ENCODE results near the gene TRIM67. TPM values are rescaled to one million over a fixed set of nuclear protein-coding genes. Genes with fewer than 3 reads are reported as not detected.

The TRIM67 gene
- total RNA-seq, 1 donor from 2014 or later, result not detected

DNA sequence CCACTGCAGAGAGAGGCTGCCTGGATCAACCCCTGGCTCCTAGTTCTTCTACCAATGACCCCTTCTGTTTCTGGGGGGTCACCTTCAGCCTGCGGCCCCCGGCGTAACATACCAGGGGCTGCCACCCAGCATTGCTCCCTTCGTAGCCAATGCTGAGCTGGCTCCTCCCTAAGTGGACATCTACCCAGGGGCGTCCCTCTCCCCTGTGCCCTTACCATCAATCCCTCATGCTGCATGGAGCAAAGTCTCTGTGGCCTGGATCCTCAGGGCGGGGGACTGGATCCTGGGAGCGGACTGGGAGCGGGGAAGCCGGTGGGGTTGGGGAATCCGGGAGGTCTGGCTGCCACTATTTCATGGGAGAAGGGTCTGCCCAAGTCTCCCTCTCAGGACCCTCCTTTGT is 28.6 kb downstream of the TRIM67 start:
- TF ChIP-seq, protein P1, sequence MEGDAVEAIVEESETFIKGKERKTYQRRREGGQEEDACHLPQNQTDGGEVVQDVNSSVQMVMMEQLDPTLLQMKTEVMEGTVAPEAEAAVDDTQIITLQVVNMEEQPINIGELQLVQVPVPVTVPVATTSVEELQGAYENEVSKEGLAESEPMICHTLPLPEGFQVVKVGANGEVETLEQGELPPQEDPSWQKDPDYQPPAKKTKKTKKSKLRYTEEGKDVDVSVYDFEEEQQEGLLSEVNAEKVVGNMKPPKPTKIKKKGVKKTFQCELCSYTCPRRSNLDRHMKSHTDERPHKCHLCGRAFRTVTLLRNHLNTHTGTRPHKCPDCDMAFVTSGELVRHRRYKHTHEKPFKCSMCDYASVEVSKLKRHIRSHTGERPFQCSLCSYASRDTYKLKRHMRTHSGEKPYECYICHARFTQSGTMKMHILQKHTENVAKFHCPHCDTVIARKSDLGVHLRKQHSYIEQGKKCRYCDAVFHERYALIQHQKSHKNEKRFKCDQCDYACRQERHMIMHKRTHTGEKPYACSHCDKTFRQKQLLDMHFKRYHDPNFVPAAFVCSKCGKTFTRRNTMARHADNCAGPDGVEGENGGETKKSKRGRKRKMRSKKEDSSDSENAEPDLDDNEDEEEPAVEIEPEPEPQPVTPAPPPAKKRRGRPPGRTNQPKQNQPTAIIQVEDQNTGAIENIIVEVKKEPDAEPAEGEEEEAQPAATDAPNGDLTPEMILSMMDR (IDR thresholded peaks at IDR 0.05), result no peak
- Histone ChIP-seq H3K9me3 (no peaks in the 10 kb centered on the region), H3K36me3 (no peaks in the 10 kb centered on the region), H3K4me1 (peaks cover 9% of the 10 kb centered on the region), H3K4me3 (no peak overlapping the region), H3K27ac (no peak overlapping the region), H3K27me3 (ENCODE audit: low read depth) (peaks cover 6% of the 10 kb centered on the region)
- ATAC-seq (no peak), DNase-seq (no peak)
- intact Hi-C loops (cut with DNase I), result no loop called here

GRCh38 chr1:231192620-231193163 is 30.8 kb downstream of the TRIM67 start:
- DNase-seq (peak; percentile 67), ATAC-seq (peak; percentile 79 to 84)
- H3K27me3 ChIP-seq (ENCODE audit: low read depth), result no peaks in the 10 kb centered on the region
- intact Hi-C loops (cut with DNase I), result no loop called here
- TF ChIP-seq, protein P1 (IDR thresholded peaks at IDR 0.05), result no peak
- no peaks in the 10 kb centered on the region for H3K9me3 ChIP-seq
- no peaks in the 10 kb centered on the region for H3K36me3 ChIP-seq
- H3K4me1 ChIP-seq, result peaks cover 9% of the 10 kb centered on the region
- H3K4me3 ChIP-seq, result no peak overlapping the region
- no peak overlapping the region for H3K27ac ChIP-seq

GRCh38 chr1:231193710-231194340 is 32.0 kb downstream of the TRIM67 start:
- Histone ChIP-seq H3K4me3 (no peak overlapping the region), H3K27ac (no peak overlapping the region), H3K9me3 (no peaks in the 10 kb centered on the region), H3K27me3 (ENCODE audit: low read depth) (no peaks in the 10 kb centered on the region), H3K36me3 (no peaks in the 10 kb centered on the region), H3K4me1 (peaks cover 9% of the 10 kb centered on the region)
- intact Hi-C loops (cut with DNase I), result no loop called here
- DNase-seq (no peak), ATAC-seq (peak in 1 of 2 donors; percentile 31)
- TF ChIP-seq, protein P1 (IDR thresholded peaks at IDR 0.05), result no peak

DNA sequence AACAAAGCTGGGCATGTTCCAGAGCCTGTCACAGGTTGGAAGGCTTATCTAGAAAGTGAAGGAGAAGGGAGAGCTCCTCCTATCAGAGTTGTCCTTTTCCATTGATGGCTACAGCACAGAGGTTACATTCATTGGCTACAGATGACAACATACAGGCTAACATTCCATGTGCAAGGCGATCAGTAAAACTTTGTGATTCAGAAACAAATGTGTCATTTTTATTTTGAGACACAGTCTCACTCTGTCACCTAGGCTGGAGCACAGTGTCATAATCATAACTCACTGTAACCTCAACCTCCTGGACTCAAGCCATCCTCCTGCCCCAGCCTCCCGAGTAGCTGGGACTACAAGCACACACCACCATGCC is 32.6 kb downstream of the TRIM67 start:
- ATAC-seq (no peak), DNase-seq (no peak)
- Histone ChIP-seq H3K27me3 (ENCODE audit: low read depth) (no peaks in the 10 kb centered on the region), H3K9me3 (no peaks in the 10 kb centered on the region), H3K36me3 (no peaks in the 10 kb centered on the region), H3K27ac (no peak overlapping the region), H3K4me1 (peaks cover 9% of the 10 kb centered on the region), H3K4me3 (no peak overlapping the region)
- intact Hi-C loops (cut with DNase I), result no loop called here
- TF ChIP-seq, protein P1 (IDR thresholded peaks at IDR 0.05), result no peak

- H3K27me3 ChIP-seq (ENCODE audit: low read depth), result no peaks in the 10 kb centered on the region
- H3K27ac ChIP-seq, result no peak overlapping the region
- DNase-seq (no peak), ATAC-seq (peak; percentile 40 to 77)
- TF ChIP-seq, protein P1 (IDR thresholded peaks at IDR 0.05), result no peak
- peaks cover 9% of the 10 kb centered on the region for H3K4me1 ChIP-seq
- no peaks in the 10 kb centered on the region for H3K9me3 ChIP-seq
- intact Hi-C loops (cut with DNase I), result no loop called here
- H3K4me3 ChIP-seq, result no peak overlapping the region
- H3K36me3 ChIP-seq, result no peaks in the 10 kb centered on the region
Measured at GRCh38 chr1:231194843-231195516, 33.1 kb downstream of the TRIM67 start.

All from lower lobe of right lung (tissue), 2 donors.